ENCODE data around the gene MIF4GD. TPM values are rescaled to one million over a fixed set of nuclear protein-coding genes. Genes with fewer than 3 reads are reported as not detected.

The MIF4GD gene
- total and polyA plus RNA-seq, 9 of the 15 experiments (the other 6 are each of a cell fraction or from before 2014, with no cell fraction given): 11.8 to 63.8 (median 28.1) TPM

- Histone ChIP-seq H3K4me3 (no peak overlapping the region), H3K9me3 (replicated peaks; ENCODE audit: control insufficient read depth, insufficient read depth, low read depth, low read length) (no peaks in the 10 kb centered on the region), H2AFZ (ENCODE audit: low read depth, low read length) (no peak overlapping the region), H3K27ac (ENCODE audit: extremely low read depth, low read depth, low read length) (no peak overlapping the region), H3K9me1 (ENCODE audit: control insufficient read depth, insufficient read depth, low read length) (no peaks in the 10 kb centered on the region), H3K27me3 (ENCODE audit: control insufficient read depth in 2 of 2, insufficient read depth in 2 of 2, low read length in 2 of 2) (no peaks in the 10 kb centered on the region), H3K4me1 (replicated peaks in 1 of 2; ENCODE audit: control insufficient read depth in 2 of 2, insufficient read depth in 2 of 2, low read length in 2 of 2) (peaks cover 19 to 28% of the 10 kb centered on the region in 2 experiments), H4K20me1 (replicated peaks; ENCODE audit: control insufficient read depth, insufficient read depth, low read length) (peaks cover 20% of the 10 kb centered on the region), H3K36me3 (ENCODE audit: control insufficient read depth, insufficient read depth, low read length) (peaks cover 75% of the 10 kb centered on the region), H3K79me2 (ENCODE audit: control insufficient read depth, insufficient read depth, low read length) (peaks cover 20% of the 10 kb centered on the region), H3K4me2 (ENCODE audit: insufficient read depth, low read length) (no peak overlapping the region), H3K9ac (ENCODE audit: insufficient read depth in 1 of 2, low read depth in 2 of 2, low read length in 2 of 2) (0 out of 4 replicates have a peak overlapping the region, but pooled peaks of 1 of the 2 experiments have one; percentile 49)
- ChIA-PET CTCF (ENCODE audit: low intra/inter-chr PET ratio) (interaction anchor here (0.6 kb wide), 1 partner anchor 501 kb away, joined by 3 read pairs; no protein-coding TSS in a partner anchor), POLR2A (interaction anchor here (0.7 to 4.0 kb wide), 3 partner anchors 16 to 388 kb away, joined by 3 to 21 read pairs (median 3); partner anchors contain the start of genes GGA3, GRB2 and MRPS7)
- in situ Hi-C loops (cut with MboI) (no loop called here), intact Hi-C loops (cut with micrococcal nuclease) (no loop called here)
- no TSS peak for BruUV-seq (replicated peaks)
- WGBS (ENCODE audit: insufficient coverage, low coverage, missing lambda C conversion rate): 27% methylated on average over 6 of the region's 6 CpGs
- FAIRE-seq: peak; percentile 69
- no peak for ATAC-seq
- DNase-seq (ENCODE audit: extremely low read depth in 1 of 4, low spot score in 3 of 4): peak in 2 of 4 experiments; percentile 38 to 44
- TF ChIP-seq FOXA3 (CRISPR knock-in tag; conservative IDR thresholded peaks at IDR 0.05 in 1 of 2, IDR thresholded peaks at IDR 0.05 in 1 of 2) (no peak), HDAC2 (IDR thresholded peaks at IDR 0.05) (no peak), TRIM28 (IDR thresholded peaks at IDR 0.05) (no peak), ZEB2 (IDR thresholded peaks at IDR 0.05) (no peak), PTRF (tag; IDR thresholded peaks at IDR 0.05) (no peak), KAT7 (CRISPR knock-in tag; IDR thresholded peaks at IDR 0.05; ENCODE audit: borderline replicate concordance) (0 out of 2 replicates have a peak, but pooled peaks have one; percentile 39), FUS (optimal IDR thresholded peaks at IDR 0.05; ENCODE audit: low read depth, low read length) (no peak), CBFA2T3 (IDR thresholded peaks at IDR 0.05) (0 out of 2 replicates have a peak, but pooled peaks have one; percentile 29), SMARCE1 (IDR thresholded peaks at IDR 0.05) (no peak), ZNF384 (IDR thresholded peaks at IDR 0.05; ENCODE audit: low read depth, low read length) (no peak), SIN3A (IDR thresholded peaks at IDR 0.05; ENCODE audit: borderline replicate concordance in 2 of 2, control insufficient read depth in 1 of 2, low read depth in 2 of 2, low read length in 2 of 2) (no peak), CREM (IDR thresholded peaks at IDR 0.05; ENCODE audit: low read depth) (0 out of 2 replicates have a peak, but pooled peaks have one; percentile 7), GATAD2B (IDR thresholded peaks at IDR 0.05; ENCODE audit: borderline replicate concordance) (no peak), PHF20 (IDR thresholded peaks at IDR 0.05; ENCODE audit: partially characterized antibody) (no peak), CBFA2T2 (conservative IDR thresholded peaks at IDR 0.05) (0 out of 2 replicates have a peak, but pooled peaks have one; percentile 4), TCF3 (CRISPR knock-in tag; IDR thresholded peaks at IDR 0.05) (peak; percentile 49; the same call in 1 of the 2 replicates)
- TF ChIP-seq, protein P1, sequence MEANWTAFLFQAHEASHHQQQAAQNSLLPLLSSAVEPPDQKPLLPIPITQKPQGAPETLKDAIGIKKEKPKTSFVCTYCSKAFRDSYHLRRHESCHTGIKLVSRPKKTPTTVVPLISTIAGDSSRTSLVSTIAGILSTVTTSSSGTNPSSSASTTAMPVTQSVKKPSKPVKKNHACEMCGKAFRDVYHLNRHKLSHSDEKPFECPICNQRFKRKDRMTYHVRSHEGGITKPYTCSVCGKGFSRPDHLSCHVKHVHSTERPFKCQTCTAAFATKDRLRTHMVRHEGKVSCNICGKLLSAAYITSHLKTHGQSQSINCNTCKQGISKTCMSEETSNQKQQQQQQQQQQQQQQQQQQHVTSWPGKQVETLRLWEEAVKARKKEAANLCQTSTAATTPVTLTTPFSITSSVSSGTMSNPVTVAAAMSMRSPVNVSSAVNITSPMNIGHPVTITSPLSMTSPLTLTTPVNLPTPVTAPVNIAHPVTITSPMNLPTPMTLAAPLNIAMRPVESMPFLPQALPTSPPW (CRISPR knock-in tag; IDR thresholded peaks at IDR 0.05): peak; percentile 40; the same call in 1 of the 2 replicates
- TF ChIP-seq, protein P2, sequence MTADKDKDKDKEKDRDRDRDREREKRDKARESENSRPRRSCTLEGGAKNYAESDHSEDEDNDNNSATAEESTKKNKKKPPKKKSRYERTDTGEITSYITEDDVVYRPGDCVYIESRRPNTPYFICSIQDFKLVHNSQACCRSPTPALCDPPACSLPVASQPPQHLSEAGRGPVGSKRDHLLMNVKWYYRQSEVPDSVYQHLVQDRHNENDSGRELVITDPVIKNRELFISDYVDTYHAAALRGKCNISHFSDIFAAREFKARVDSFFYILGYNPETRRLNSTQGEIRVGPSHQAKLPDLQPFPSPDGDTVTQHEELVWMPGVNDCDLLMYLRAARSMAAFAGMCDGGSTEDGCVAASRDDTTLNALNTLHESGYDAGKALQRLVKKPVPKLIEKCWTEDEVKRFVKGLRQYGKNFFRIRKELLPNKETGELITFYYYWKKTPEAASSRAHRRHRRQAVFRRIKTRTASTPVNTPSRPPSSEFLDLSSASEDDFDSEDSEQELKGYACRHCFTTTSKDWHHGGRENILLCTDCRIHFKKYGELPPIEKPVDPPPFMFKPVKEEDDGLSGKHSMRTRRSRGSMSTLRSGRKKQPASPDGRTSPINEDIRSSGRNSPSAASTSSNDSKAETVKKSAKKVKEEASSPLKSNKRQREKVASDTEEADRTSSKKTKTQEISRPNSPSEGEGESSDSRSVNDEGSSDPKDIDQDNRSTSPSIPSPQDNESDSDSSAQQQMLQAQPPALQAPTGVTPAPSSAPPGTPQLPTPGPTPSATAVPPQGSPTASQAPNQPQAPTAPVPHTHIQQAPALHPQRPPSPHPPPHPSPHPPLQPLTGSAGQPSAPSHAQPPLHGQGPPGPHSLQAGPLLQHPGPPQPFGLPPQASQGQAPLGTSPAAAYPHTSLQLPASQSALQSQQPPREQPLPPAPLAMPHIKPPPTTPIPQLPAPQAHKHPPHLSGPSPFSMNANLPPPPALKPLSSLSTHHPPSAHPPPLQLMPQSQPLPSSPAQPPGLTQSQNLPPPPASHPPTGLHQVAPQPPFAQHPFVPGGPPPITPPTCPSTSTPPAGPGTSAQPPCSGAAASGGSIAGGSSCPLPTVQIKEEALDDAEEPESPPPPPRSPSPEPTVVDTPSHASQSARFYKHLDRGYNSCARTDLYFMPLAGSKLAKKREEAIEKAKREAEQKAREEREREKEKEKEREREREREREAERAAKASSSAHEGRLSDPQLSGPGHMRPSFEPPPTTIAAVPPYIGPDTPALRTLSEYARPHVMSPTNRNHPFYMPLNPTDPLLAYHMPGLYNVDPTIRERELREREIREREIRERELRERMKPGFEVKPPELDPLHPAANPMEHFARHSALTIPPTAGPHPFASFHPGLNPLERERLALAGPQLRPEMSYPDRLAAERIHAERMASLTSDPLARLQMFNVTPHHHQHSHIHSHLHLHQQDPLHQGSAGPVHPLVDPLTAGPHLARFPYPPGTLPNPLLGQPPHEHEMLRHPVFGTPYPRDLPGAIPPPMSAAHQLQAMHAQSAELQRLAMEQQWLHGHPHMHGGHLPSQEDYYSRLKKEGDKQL (CRISPR knock-in tag; IDR thresholded peaks at IDR 0.05; ENCODE audit: borderline replicate concordance): no peak
Observed at GRCh38 chr17:75245011-75245410, 26.0 kb downstream of the MIF4GD start.

Data from K562 (cell line).